ENCODE measurements around the gene ZSWIM2.

DNA sequence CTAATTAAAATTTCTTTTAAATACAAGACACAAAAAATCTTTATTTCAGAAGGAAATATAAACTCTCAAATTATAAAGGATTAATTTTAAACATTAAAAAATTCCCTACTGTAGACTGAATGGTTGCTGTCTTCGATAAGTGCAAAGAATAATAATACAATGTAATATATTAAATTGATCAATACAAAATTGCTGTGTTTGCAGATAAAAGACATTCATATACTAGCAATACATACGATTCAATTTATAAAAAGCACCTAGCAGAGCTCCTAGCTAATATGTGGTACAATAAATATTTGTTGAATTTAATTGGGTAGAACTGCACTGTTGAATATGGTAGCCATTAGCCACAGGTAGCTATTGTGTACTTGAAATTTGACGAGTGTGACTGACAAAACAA is 6.6 kb downstream of the ZSWIM2 start:
- TF ChIP-seq, protein P1, sequence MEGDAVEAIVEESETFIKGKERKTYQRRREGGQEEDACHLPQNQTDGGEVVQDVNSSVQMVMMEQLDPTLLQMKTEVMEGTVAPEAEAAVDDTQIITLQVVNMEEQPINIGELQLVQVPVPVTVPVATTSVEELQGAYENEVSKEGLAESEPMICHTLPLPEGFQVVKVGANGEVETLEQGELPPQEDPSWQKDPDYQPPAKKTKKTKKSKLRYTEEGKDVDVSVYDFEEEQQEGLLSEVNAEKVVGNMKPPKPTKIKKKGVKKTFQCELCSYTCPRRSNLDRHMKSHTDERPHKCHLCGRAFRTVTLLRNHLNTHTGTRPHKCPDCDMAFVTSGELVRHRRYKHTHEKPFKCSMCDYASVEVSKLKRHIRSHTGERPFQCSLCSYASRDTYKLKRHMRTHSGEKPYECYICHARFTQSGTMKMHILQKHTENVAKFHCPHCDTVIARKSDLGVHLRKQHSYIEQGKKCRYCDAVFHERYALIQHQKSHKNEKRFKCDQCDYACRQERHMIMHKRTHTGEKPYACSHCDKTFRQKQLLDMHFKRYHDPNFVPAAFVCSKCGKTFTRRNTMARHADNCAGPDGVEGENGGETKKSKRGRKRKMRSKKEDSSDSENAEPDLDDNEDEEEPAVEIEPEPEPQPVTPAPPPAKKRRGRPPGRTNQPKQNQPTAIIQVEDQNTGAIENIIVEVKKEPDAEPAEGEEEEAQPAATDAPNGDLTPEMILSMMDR (IDR thresholded peaks at IDR 0.05; ENCODE audit: low read length): no peak
- no peak for TF ChIP-seq EZH2 (IDR thresholded peaks at IDR 0.05; ENCODE audit: borderline replicate concordance, low read length)
